H1 (cell line): Measurements from ENCODE around the gene FAM53A. TPM values are rescaled to one million over a fixed set of nuclear protein-coding genes. Genes with fewer than 3 reads are reported as not detected.

Experiments used
- POLR2AphosphoS5 ChIP-seq: IDR thresholded peaks from 2 replicates; pipeline ENCODE4 v1.6.1; 2011; ENCODE audit warnings: low read depth, low read length
- SIRT6 ChIP-seq: IDR thresholded peaks from one replicate; pipeline ENCODE4 v1.7.1; 2012; ENCODE audit warnings: low read length, inconsistent platforms
- TAF1 ChIP-seq: IDR thresholded peaks from 2 replicates; pipeline ENCODE4 v1.6.1; 2011; ENCODE audit warnings: mild to moderate bottlenecking, low read depth, low read length
- polyA plus RNA-seq, 7 experiments: library from polyadenylated mRNA; depleted of rRNA in 3 of 7; stranded (reverse) in 5 of 7; unstranded in 2 of 7; fragments of >200 nt in 5 of 7; fragments of 200-250 nt in 2 of 7; gene quantifications; 1 replicate in 5 of 7; 2 replicates in 1 of 7; 4 replicates in 1 of 7; pipeline versions ENCODE4 v1.2.1 to v1.2.3, GENCODE V29; 2011 to 2013; ENCODE audit warnings: missing spikeins in 2 of 7, mixed read lengths in 2 of 7
- total RNA-seq: library from RNA; stranded (reverse); fragmentation: NEBNext Ultra II Directional; extraction: Animal tissue kit (Norgen Biotek cat#: 25700); gene quantifications from 2 replicates; pipeline ENCODE4 v1.2.1, GENCODE V29; 2021
- TF ChIP-seq, protein P1 (sequence below): IDR thresholded peaks from 2 replicates; pipeline ENCODE4 v1.6.1; 2012; ENCODE audit warnings: low read length, inconsistent platforms

The FAM53A gene
- total and polyA plus RNA-seq, 2 of the 8 experiments (the other 6 are each of a cell fraction or from before 2014, with no cell fraction given) = 1.9 to 2.0 TPM

DNA sequence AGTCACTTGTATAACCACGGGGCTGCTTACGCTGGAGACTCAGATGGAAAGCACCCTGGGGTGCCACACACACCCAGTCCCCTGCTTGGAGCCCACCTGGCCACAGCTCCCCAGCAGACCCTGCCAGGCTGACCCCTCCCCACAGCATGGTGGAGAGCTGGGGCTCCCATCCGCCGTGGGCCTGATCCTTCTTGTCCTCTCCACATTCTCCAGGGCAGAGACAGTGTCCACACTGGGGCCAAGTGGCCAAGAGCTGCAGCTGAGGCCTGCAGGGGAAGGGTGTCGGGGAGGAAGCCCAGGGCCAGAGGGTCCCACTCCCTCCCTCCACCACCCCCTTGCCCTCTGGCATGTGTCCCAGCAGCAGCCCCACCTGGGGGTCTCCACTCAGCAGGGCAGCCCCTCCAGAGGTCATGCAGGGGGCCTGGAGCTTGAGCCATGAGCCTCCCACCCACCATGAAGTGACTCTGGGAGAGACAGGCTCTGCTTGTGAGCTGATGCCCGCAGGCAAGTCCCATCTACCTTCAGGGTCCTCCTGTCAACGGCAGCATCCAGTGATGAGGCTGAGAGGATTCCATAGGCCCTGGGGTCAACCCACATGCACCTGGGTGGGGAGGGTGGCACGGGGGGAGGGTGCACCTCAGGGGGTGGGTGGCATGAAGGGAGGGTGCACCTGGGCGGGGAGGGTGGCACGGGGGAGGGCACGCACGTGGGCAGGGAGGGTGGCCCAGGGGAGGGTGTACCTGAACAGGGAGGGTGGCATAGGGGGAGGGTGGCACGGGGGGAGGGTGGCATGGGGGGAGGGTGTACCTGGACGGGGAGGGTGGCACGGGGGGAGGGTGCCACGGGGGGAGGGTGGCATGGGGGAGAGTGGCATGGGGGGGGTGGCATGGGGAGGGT, 56.4 kb downstream of the FAM53A start (continued):
- TF ChIP-seq, protein P1, sequence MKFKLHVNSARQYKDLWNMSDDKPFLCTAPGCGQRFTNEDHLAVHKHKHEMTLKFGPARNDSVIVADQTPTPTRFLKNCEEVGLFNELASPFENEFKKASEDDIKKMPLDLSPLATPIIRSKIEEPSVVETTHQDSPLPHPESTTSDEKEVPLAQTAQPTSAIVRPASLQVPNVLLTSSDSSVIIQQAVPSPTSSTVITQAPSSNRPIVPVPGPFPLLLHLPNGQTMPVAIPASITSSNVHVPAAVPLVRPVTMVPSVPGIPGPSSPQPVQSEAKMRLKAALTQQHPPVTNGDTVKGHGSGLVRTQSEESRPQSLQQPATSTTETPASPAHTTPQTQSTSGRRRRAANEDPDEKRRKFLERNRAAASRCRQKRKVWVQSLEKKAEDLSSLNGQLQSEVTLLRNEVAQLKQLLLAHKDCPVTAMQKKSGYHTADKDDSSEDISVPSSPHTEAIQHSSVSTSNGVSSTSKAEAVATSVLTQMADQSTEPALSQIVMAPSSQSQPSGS = no peak
- no peak for TF ChIP-seq SIRT6
- TF ChIP-seq TAF1 = no peak
- TF ChIP-seq POLR2AphosphoS5 = no peak
